ENCODE measurements around the gene DVL1. TPM values are rescaled to one million over a fixed set of nuclear protein-coding genes. Genes with fewer than 3 reads are reported as not detected.

The DVL1 gene
- total RNA-seq, 1 experiment from 2014 or later: 71.0 TPM

- H3K4me1 Mint-ChIP-seq: peaks cover 24 to 32% of the 10 kb centered on the region in 2 experiments
These were observed 49.5 kb upstream of the DVL1 start for GRCh38 chr1:1398677-1399186.

More at GRCh38 chr1:1398677-1399186, 49.5 kb upstream of the DVL1 start:
- no peak overlapping the region for H3K23ac ChIP-seq (ENCODE audit: insufficient read length, low read depth, low read length)
- H3K4me3 Mint-ChIP-seq: peak overlapping the region; percentile 90
- peak overlapping the region; percentile 97 for H3K9ac ChIP-seq (ENCODE audit: extremely low read depth, insufficient read length, low read length)
- no peaks in the 10 kb centered on the region for H3K4me1 ChIP-seq (ENCODE audit: insufficient read depth, low read length)
- no peak overlapping the region for H3K27ac ChIP-seq (ENCODE audit: insufficient read length, low read depth, low read length)
- H3K9me3 Mint-ChIP-seq: peaks cover 0 to 2% of the 10 kb centered on the region in 2 experiments; a peak in 2 of 5 replicates
- H3T11ph ChIP-seq (ENCODE audit: low read length): no peak overlapping the region
- no peak overlapping the region for H2AFZ ChIP-seq (ENCODE audit: low read length)
- H2BK15ac ChIP-seq (ENCODE audit: low read depth, low read length): no peak overlapping the region
- peaks cover 1% of the 10 kb centered on the region; the same call in 1 of the 2 replicates for H3K27me3 Mint-ChIP-seq (ENCODE audit: low read depth)
- no peak overlapping the region for H2BK120ac ChIP-seq (ENCODE audit: low read depth, low read length, poor library complexity, severe bottlenecking)
- no peak overlapping the region for H3K56ac ChIP-seq (ENCODE audit: insufficient read length, low read depth, low read length)
- H3K27ac Mint-ChIP-seq: peak overlapping the region; percentile 84 to 93 (median 92); a peak in 5 of 7 replicates
- H4K20me1 ChIP-seq (ENCODE audit: control insufficient read depth, insufficient read depth, insufficient read length): peaks cover 2% of the 10 kb centered on the region
- peaks cover 12% of the 10 kb centered on the region for H3K79me1 ChIP-seq (ENCODE audit: insufficient read depth, low read depth, low read length, poor library complexity, severe bottlenecking)
- H3K14ac ChIP-seq (ENCODE audit: insufficient read depth, low read length): peak overlapping the region; percentile 95
- TF ChIP-seq CTCF (conservative IDR thresholded peaks at IDR 0.05): no peak
- no peak overlapping the region for H4K8ac ChIP-seq (replicated peaks; ENCODE audit: insufficient read length, low read depth, low read length)
- peaks cover 8% of the 10 kb centered on the region; the same call in 1 of the 2 replicates for H3K79me2 ChIP-seq (ENCODE audit: insufficient read depth, low read length)
- no peak overlapping the region for H3K4ac ChIP-seq (ENCODE audit: low read depth, low read length)
- H3K36me3 Mint-ChIP-seq (ENCODE audit: insufficient read depth in 1 of 3, low read depth in 3 of 3): peaks cover 51 to 88% (median 70%) of the 10 kb centered on the region in 3 experiments
- no peak overlapping the region for H4K91ac ChIP-seq (ENCODE audit: insufficient read length, low read depth, low read length)
- no CpG with 5 or more reads among the region's 54 CpGs for whole genome bisulfite sequencing (ENCODE audit: extremely low coverage, insufficient read length, low lambda C conversion rate)
- no peak for DNase-seq
- H3K4me2 ChIP-seq (ENCODE audit: insufficient read depth, insufficient read length, low read length): peak overlapping the region; percentile 92
- H2AK5ac ChIP-seq (ENCODE audit: insufficient read length, low read length): no peak overlapping the region
- peak overlapping the region; percentile 59 for H3K18ac ChIP-seq (ENCODE audit: insufficient read length, low read depth, low read length)
- H3K27me3 ChIP-seq (ENCODE audit: insufficient read depth, low read length): no peaks in the 10 kb centered on the region
- no peak overlapping the region for H2BK20ac ChIP-seq (ENCODE audit: low read depth, low read length, poor library complexity, severe bottlenecking)
- H4K5ac ChIP-seq (ENCODE audit: insufficient read length, low read depth, low read length): no peak overlapping the region
- no peak overlapping the region for H2BK12ac ChIP-seq (ENCODE audit: insufficient read length, low read depth, low read length)
- H3K23me2 ChIP-seq (ENCODE audit: insufficient read length, low read depth, low read length, poor library complexity, severe bottlenecking): peaks cover 11% of the 10 kb centered on the region
- H2BK5ac ChIP-seq (ENCODE audit: insufficient read length, low read length): no peak overlapping the region
- H3K9me3 ChIP-seq (ENCODE audit: control insufficient read depth, low read depth, low read length): no peaks in the 10 kb centered on the region
